Measurements from ENCODE around the gene MRTFA.
A peak's percentile ranks its signal among the peaks of the same experiment; 100 is the strongest.

The MRTFA gene

DNA sequence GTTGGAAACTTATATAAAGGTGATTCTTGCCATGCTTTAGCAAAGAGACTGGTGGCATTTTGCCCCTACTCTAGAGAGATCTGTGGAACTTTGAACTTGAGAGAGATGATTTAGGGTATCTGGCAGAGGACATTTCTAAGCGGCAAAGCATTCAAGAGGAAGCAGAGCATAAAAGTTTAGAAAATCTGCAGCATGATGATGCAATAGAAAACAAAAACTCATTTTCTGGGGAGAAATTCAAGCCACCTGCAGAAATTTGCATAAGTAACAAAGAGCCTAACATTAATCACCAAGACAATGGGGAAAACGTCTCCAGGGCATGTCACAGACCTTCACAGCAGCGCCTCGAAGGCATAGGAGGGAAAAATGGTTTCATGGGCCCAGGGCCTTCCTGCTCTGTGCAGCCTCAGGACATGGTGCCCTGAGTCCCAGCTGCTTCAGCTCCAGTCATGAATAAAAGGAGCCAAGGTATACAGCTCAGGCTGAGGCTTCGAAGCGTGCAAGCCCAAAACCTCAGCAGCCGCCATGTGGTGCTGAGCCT, 83.4 kb downstream of the MRTFA start:
- DNase-seq (ENCODE audit: low read depth) = no peak
- TF ChIP-seq, protein P1, sequence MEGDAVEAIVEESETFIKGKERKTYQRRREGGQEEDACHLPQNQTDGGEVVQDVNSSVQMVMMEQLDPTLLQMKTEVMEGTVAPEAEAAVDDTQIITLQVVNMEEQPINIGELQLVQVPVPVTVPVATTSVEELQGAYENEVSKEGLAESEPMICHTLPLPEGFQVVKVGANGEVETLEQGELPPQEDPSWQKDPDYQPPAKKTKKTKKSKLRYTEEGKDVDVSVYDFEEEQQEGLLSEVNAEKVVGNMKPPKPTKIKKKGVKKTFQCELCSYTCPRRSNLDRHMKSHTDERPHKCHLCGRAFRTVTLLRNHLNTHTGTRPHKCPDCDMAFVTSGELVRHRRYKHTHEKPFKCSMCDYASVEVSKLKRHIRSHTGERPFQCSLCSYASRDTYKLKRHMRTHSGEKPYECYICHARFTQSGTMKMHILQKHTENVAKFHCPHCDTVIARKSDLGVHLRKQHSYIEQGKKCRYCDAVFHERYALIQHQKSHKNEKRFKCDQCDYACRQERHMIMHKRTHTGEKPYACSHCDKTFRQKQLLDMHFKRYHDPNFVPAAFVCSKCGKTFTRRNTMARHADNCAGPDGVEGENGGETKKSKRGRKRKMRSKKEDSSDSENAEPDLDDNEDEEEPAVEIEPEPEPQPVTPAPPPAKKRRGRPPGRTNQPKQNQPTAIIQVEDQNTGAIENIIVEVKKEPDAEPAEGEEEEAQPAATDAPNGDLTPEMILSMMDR (conservative IDR thresholded peaks at IDR 0.05; ENCODE audit: control insufficient read depth, insufficient read depth, low read depth, low read length) = no peak
- no peak overlapping the region for H3K4me3 ChIP-seq (ENCODE audit: control insufficient read depth, low read depth, low read length)

GRCh38 chr22:40552070-40552469, 84.4 kb downstream of the MRTFA start:
- TF ChIP-seq, protein P1 (conservative IDR thresholded peaks at IDR 0.05; ENCODE audit: control insufficient read depth, insufficient read depth, low read depth, low read length) = no peak
- H3K4me3 ChIP-seq (ENCODE audit: control insufficient read depth, low read depth, low read length) = no peak overlapping the region
- no peak for DNase-seq (ENCODE audit: low read depth)

DNA sequence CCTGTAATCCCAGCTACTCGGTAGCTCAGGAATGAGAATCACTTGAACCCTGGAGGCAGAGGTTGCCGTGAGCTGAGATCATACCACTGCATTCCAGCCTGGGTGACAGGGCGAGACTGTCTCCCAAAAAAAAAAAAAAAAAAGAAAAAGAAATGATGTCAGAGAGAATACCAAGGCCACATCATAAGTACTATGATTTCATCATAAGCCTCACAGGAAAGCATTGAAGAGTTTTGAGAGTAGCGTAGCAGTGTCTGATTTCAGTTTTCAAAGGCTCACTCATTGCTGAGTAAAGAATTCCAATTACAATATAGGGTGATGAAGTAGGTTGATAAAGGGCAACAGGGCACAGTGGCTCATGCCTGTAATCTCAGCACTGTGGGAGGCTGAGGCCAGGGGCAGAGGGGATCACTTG, 88.8 kb downstream of the MRTFA start:
- DNase-seq (ENCODE audit: low read depth) = peak; percentile 30

DNA sequence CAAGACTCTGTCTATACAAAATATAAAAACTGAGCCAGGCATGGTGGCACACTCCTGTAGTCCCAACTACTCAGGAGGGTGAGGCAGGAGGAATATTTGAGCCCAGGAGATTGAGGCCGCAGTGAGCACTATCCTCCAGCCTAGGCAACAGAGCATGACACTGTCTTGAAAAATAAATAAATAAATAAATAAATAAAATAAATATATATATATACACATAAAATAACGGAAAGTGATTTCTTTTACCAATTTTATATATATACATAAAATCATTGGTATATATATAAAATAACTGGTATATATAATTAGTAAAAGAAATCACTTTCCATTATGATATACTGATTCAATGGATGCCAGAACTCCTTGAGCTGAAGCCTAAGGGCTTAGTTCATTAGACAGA, 91.8 kb downstream of the MRTFA start:
- no peak overlapping the region for H3K4me3 ChIP-seq (ENCODE audit: control insufficient read depth, low read depth, low read length)
- no peak for DNase-seq (ENCODE audit: low read depth)
- TF ChIP-seq, protein P1 (conservative IDR thresholded peaks at IDR 0.05; ENCODE audit: control insufficient read depth, insufficient read depth, low read depth, low read length) = no peak

More for the DNA sequence above, 88.8 kb downstream of the MRTFA start:
- no peak overlapping the region for H3K4me3 ChIP-seq (ENCODE audit: control insufficient read depth, low read depth, low read length)
- TF ChIP-seq, protein P1 (conservative IDR thresholded peaks at IDR 0.05; ENCODE audit: control insufficient read depth, insufficient read depth, low read depth, low read length) = no peak

DNA sequence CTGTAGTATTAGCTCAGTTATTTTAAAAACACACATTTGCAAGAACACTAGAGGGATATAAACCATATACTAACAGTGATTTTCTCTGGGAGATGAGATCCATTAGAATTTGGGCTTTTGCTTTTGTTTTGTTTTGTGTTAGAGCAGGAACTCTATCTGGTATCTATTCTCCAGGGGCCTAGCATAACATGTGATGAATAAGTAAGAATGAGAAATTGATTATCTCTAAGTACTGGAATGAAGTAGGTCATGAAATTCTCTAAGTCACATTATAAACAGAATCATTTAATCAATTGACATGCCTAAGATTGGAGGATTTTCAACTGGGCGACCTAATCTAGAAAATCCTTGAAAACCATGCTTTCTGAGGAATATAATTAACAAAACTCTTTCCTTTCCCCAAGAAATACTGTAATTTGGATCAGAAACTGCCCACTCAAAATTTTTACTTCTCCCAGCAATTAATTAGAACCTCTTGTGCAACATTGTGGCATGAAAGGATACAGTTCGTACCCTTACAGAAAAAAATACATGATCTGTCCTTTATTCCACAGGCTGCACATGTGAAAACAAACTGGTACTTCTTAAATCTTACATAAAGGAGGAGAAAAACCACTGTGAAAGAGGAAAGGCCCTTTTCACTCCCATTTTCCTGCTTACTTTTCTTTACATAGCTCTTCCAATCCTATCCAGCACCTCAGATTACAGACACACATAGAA, 93.5 kb downstream of the MRTFA start:
- peak; percentile 49 for DNase-seq (ENCODE audit: low read depth)
- TF ChIP-seq, protein P1 (conservative IDR thresholded peaks at IDR 0.05; ENCODE audit: control insufficient read depth, insufficient read depth, low read depth, low read length) = no peak
- no peak overlapping the region for H3K4me3 ChIP-seq (ENCODE audit: control insufficient read depth, low read depth, low read length)

DNA sequence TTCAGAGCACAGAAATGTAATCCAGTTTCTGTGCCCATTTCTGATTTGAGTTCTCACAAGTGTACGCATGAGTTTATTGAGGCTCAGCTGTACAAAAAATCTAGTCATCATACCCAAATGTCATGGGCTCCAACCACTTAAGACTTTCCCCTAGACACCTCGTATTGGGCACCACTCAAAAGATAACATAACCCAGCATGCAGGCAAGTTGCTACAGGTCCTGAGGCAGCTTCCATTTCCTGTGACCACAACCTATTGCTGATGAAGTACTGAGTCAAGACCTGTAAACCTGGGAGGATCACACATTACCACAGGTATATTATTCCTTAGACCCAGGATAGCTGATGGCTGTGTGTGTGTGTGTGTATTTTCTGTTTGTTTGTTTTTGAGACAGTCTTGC, 95.2 kb downstream of the MRTFA start:
- DNase-seq (ENCODE audit: low read depth) = no peak
- H3K4me3 ChIP-seq (ENCODE audit: control insufficient read depth, low read depth, low read length) = no peak overlapping the region
- TF ChIP-seq, protein P1 (conservative IDR thresholded peaks at IDR 0.05; ENCODE audit: control insufficient read depth, insufficient read depth, low read depth, low read length) = no peak
